ENCODE results near the gene NOX5.

- TF ChIP-seq EZH2 (IDR thresholded peaks at IDR 0.05; ENCODE audit: insufficient read depth, poor library complexity, severe bottlenecking) (no peak), EZH2phosphoT487 (IDR thresholded peaks at IDR 0.05; ENCODE audit: insufficient read depth, low read depth) (no peak)
Observed at GRCh38 chr15:68981941-68982340, 32.6 kb upstream of the NOX5 start.

Data from GM23248 (cell line).